NCI-H748 treated with DMSO at 0.1 percent for 48 hours (cell line): ENCODE data around the gene AGRP.
"Not testable (repeated sequence)": the region's sequence is repeated elsewhere in the genome, so short reads cannot be mapped to it uniquely, and the experiment has no call there.

ENCODE experiments used
- DNase-seq: peaks from one replicate; lab custom pipeline; 2025; lab: John Stamatoyannopoulos, UW

Gene AGRP

GRCh38 chr16:67483150-67483549 is at the start of gene AGRP:
AGRP (minus strand) TSS chr16:67483547; CDS start chr16:67483398, 149 bp downstream.
- no peak for DNase-seq

DNA sequence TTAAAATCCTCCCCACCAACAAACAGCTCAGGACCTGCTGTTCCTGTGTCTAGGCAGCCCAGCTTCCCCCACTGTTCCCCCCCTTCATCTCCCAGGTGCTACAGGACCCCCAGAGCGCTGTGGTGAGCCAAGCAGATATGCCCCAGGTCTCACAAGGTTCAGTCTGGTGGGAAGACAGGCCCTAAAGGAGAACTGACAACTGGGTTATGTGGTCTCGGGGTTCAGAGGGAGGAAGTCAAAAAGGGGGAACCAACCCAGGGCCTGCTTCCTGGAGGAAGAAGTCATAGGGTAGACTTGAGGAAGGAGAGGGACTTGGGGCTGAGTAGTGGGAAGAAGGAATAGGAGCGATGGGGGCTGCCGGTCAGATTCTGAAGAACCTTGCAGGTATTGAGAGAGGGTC is 47.9 kb upstream of the AGRP start:
- no peak for DNase-seq

- DNase-seq: no peak
Measured at GRCh38 chr16:67530013-67530939, 46.9 kb upstream of the AGRP start.

GRCh38 chr16:67529582-67530012 is 46.2 kb upstream of the AGRP start:
- DNase-seq: no peak

GRCh38 chr16:67528870-67529581 is 45.7 kb upstream of the AGRP start:
- no peak for DNase-seq

GRCh38 chr16:67528222-67528869 is 45.0 kb upstream of the AGRP start, which contains the start of gene RIPOR1:
RIPOR1 (plus strand) TSS chr16:67528829; CDS start chr16:67538447, 9,618 bp downstream.
- DNase-seq: no peak

GRCh38 chr16:67526149-67526791 is 42.9 kb upstream of the AGRP start:
- DNase-seq: no peak

- no peak for DNase-seq
Measured at GRCh38 chr16:67525176-67525860, 42.0 kb upstream of the AGRP start.

DNA sequence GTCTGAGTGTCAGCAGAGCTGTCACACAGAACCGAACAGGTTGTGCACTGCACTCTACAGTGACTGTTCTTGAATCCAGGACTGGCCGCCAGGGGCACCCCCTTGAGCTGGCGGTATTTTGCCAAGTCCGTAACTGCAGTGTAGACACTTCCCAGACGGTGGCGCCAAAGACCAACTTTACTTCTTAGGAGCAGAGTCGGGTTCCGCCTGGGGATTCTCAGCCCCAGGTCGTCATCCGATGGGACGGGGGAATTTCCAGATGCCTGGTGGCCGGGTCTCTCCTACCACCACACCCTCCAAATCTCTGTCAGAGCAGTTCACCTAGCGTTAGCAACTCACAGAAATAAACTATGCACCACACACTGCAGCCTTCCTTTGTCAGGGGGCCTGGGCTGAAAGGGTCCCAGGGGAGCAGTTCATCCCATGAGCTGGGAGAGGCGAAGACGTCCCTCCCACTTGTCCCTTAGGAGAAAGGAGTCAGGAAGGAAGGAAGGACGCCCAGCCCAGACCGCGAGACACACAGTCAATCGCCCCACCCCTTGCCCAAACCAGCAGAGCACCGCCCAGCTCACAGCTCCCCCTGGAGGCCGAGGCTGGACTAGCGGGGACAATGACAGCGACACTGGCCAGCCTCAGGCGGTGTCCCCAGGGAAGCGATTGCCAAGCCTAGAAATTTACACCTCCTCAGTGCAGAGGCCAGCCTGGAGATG is 37.9 kb upstream of the AGRP start:
- peak; percentile 68 for DNase-seq

- DNase-seq: no peak
Measured at GRCh38 chr16:67519242-67519641, 35.9 kb upstream of the AGRP start.

GRCh38 chr16:67518676-67519075 is 35.3 kb upstream of the AGRP start:
- DNase-seq: no peak

DNA sequence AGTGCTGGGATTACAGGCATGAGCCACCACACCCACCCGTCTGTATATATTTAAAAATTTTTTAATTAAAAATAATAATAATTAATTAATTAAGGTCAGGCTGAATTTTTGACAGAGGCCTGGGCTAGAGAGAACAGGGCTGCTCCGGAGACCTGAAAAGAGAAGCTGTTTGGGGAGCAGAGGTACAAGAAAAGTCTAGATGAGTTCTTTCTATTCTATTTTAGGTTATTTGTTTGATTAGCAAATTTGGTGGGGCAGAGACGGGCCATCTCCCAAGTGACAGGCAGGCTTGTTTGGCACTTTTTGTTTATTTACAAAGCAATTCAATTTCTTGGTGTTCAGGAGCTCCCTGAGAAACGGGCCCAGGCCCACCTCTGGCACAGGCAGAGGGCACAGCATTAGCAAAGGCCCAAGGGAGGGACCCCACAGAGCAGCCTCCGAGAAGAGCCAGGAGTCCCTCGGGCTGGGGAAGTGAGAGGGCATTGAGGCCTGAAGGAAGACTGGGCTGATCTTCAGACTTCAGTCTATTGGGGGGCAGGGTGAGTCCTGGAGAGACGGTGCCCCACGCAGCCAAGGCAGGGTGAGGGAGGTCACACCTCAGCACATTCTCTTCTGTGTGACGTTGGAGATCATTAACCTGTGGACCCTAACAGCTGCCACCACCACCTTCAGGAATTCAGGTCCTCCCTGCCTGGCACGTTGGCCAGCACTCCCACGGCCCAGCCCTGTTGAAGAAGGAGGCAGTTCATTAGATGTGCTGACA is 34.5 kb upstream of the AGRP start:
- no peak for DNase-seq

GRCh38 chr16:67517155-67517445 is 33.8 kb upstream of the AGRP start:
- no peak for DNase-seq

DNA sequence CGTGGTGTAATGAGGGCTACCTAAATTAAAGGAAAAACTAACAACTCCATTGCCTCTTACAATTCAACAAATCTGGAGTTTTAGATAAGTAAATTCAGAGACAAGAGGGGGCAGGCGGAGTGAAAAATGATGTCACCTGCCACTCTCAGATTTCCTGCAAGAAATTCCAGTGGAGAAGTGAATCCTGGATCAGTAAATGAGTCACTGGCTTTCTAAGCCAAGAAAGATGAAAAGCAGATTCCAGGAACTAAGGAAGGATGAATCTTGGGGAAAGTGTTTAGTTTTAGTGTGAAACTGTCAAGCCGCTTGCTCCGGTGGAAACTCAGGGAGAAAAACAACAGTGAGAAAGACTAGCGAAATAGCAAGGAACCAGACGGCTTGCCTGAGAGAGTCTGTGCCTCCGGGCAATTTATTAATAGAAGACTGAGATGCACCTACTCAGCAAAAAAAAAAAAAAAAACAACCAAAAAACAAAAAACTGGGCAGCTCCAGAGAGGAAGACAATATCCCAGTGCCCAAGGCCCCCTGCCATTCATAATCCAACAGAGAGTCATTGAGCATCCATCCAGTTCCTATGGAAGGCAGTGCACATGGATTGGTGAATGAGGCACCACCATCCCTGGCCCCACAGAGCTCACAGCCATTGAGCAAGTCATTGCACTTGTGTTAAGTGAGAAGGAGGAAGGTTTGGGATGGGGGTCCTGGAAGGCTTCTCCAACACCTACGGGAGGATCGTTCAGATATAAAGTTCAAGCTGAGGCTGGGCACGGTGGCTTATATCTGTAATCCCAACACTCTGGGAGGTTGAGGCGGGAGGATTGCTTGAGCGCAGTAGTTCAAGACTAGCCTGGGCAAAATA is 33.2 kb upstream of the AGRP start:
- no peak for DNase-seq

DNA sequence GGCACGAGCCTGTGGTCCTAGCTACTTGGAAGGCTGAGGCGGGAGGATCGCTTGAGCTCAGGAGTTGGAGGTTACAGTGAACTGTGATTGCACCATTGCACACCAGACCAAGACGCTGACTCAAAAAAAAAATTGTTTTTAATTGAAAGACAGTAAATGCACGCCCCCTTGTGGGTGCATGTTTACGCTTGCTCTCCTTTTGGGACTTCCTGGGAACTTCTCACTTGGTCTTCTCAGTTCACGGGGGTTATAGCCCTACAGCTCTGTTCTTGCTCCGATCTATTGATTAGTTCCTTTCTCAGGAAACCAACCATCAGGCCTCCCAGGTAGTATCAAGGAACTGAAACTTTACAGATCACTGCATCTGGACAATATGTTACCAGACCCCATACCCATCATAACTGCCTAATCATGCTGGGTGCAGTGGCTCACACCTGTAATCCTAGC is 31.1 kb upstream of the AGRP start:
- no peak for DNase-seq

GRCh38 chr16:67513892-67514291 is 30.5 kb upstream of the AGRP start:
- DNase-seq: not testable (repeated sequence)

DNA sequence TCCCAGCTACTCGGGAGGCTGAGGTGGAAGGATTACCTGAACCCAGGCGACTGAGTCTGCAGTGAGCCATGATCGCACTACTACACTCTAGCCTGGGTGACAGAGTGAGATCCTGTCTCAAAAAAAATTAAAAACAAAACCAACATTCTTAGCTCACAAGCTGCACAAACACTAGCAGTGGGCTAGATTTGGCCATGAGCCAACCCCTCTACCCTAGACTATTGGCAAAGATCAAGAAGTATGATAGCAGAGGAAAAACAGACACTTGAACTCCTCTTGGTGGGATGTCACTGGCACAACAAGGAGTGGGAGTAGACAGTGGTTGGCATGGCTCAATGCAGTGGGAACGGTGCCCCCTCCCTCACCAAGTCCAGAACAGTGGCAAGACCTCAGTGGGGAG is 25.7 kb upstream of the AGRP start:
- DNase-seq: no peak

GRCh38 chr16:67506468-67506867 is 23.1 kb upstream of the AGRP start:
- DNase-seq: no peak
